ENCODE data around the gene PTBP1. TPM values are rescaled to one million over a fixed set of nuclear protein-coding genes. Genes with fewer than 3 reads are reported as not detected.

PTBP1 gene
- total RNA-seq, 2 donors from 2014 or later: 49.4 to 73.9 TPM

DNA sequence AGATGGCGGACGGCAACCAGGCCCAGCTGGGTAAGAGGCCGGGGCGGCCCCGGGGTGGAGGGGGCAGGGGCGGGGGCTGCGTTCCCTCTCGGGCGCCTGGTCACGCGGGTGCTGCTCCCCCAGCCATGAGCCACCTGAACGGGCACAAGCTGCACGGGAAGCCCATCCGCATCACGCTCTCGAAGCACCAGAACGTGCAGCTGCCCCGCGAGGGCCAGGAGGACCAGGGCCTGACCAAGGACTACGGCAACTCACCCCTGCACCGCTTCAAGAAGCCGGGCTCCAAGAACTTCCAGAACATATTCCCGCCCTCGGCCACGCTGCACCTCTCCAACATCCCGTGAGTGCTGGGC is 11.1 kb downstream of the PTBP1 start:
- Histone ChIP-seq H3K4me3 (no peak overlapping the region), H3K27me3 (no peaks in the 10 kb centered on the region), H3K27ac (no peak overlapping the region), H3K9me3 (no peaks in the 10 kb centered on the region), H3K4me1 (no peaks in the 10 kb centered on the region), H3K36me3 (peaks cover 92% of the 10 kb centered on the region)
- no peak for DNase-seq (ENCODE audit: low spot score)
- TF ChIP-seq, protein P1, sequence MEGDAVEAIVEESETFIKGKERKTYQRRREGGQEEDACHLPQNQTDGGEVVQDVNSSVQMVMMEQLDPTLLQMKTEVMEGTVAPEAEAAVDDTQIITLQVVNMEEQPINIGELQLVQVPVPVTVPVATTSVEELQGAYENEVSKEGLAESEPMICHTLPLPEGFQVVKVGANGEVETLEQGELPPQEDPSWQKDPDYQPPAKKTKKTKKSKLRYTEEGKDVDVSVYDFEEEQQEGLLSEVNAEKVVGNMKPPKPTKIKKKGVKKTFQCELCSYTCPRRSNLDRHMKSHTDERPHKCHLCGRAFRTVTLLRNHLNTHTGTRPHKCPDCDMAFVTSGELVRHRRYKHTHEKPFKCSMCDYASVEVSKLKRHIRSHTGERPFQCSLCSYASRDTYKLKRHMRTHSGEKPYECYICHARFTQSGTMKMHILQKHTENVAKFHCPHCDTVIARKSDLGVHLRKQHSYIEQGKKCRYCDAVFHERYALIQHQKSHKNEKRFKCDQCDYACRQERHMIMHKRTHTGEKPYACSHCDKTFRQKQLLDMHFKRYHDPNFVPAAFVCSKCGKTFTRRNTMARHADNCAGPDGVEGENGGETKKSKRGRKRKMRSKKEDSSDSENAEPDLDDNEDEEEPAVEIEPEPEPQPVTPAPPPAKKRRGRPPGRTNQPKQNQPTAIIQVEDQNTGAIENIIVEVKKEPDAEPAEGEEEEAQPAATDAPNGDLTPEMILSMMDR (IDR thresholded peaks at IDR 0.05): no peak

DNA sequence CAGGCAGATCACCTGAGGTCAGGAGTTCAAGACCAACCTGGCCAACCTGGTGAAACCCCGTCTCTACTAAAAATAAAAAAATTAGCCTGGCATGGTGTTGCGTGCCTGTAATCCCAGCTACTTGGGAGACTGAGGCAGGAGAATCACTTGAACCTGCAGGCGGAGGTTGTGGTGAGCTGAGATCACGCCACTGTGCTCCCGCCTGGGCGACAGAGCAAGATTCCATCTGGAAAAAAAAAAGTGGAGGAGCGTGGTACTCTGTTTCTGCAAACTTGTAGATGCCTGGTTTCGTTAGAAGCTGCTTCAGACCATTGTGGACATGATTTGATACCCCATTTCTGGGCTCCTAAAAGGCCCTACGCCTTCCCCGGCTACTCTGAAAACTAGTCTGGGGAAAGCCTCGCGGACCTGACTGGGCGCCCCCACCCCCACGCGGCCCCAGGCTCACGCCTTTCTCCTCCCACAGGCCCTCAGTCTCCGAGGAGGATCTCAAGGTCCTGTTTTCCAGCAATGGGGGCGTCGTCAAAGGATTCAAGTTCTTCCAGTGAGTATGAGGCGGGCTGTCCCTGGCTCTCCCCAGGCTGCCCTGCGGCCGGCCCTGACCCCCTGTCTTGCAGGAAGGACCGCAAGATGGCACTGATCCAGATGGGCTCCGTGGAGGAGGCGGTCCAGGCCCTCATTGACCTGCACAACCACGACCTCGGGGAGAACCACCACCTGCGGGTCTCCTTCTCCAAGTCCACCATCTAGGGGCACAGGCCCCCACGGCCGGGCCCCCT is 13.0 kb downstream of the PTBP1 start:
- H3K4me3 ChIP-seq: no peak overlapping the region
- no peak overlapping the region for H3K27ac ChIP-seq
- no peak for DNase-seq (ENCODE audit: low spot score)
- no peaks in the 10 kb centered on the region for H3K9me3 ChIP-seq
- H3K4me1 ChIP-seq: no peaks in the 10 kb centered on the region
- TF ChIP-seq, protein P1 (IDR thresholded peaks at IDR 0.05): no peak
- H3K36me3 ChIP-seq: peaks cover 78% of the 10 kb centered on the region
- H3K27me3 ChIP-seq: no peaks in the 10 kb centered on the region

DNA sequence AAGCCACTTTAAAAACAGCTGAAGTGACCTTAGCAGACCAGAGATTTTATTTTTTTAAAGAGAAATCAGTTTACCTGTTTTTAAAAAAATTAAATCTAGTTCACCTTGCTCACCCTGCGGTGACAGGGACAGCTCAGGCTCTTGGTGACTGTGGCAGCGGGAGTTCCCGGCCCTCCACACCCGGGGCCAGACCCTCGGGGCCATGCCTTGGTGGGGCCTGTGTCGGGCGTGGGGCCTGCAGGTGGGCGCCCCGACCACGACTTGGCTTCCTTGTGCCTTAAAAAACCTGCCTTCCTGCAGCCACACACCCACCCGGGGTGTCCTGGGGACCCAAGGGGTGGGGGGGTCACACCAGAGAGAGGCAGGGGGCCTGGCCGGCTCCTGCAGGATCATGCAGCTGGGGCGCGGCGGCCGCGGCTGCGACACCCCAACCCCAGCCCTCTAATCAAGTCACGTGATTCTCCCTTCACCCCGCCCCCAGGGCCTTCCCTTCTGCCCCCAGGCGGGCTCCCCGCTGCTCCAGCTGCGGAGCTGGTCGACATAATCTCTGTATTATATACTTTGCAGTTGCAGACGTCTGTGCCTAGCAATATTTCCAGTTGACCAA is 13.7 kb downstream of the PTBP1 start:
- no peak overlapping the region for H3K4me3 ChIP-seq
- H3K9me3 ChIP-seq: no peaks in the 10 kb centered on the region
- no peaks in the 10 kb centered on the region for H3K27me3 ChIP-seq
- H3K36me3 ChIP-seq: peaks cover 71% of the 10 kb centered on the region
- no peaks in the 10 kb centered on the region for H3K4me1 ChIP-seq
- H3K27ac ChIP-seq: no peak overlapping the region
- TF ChIP-seq, protein P1 (IDR thresholded peaks at IDR 0.05): no peak
- DNase-seq (ENCODE audit: low spot score): no peak

DNA sequence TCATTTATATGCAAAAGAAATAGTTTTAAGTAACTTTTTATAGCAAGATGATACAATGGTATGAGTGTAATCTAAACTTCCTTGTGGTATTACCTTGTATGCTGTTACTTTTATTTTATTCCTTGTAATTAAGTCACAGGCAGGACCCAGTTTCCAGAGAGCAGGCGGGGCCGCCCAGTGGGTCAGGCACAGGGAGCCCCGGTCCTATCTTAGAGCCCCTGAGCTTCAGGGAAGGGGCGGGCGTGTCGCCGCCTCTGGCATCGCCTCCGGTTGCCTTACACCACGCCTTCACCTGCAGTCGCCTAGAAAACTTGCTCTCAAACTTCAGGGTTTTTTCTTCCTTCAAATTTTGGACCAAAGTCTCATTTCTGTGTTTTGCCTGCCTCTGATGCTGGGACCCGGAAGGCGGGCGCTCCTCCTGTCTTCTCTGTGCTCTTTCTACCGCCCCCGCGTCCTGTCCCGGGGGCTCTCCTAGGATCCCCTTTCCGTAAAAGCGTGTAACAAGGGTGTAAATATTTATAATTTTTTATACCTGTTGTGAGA is 14.3 kb downstream of the PTBP1 start:
- H3K4me1 ChIP-seq: no peaks in the 10 kb centered on the region
- H3K27me3 ChIP-seq: no peaks in the 10 kb centered on the region
- DNase-seq (ENCODE audit: low spot score): no peak
- no peak overlapping the region for H3K4me3 ChIP-seq
- H3K36me3 ChIP-seq: peaks cover 65% of the 10 kb centered on the region
- no peak overlapping the region for H3K27ac ChIP-seq
- H3K9me3 ChIP-seq: no peaks in the 10 kb centered on the region
- TF ChIP-seq, protein P1 (IDR thresholded peaks at IDR 0.05): no peak

DNA sequence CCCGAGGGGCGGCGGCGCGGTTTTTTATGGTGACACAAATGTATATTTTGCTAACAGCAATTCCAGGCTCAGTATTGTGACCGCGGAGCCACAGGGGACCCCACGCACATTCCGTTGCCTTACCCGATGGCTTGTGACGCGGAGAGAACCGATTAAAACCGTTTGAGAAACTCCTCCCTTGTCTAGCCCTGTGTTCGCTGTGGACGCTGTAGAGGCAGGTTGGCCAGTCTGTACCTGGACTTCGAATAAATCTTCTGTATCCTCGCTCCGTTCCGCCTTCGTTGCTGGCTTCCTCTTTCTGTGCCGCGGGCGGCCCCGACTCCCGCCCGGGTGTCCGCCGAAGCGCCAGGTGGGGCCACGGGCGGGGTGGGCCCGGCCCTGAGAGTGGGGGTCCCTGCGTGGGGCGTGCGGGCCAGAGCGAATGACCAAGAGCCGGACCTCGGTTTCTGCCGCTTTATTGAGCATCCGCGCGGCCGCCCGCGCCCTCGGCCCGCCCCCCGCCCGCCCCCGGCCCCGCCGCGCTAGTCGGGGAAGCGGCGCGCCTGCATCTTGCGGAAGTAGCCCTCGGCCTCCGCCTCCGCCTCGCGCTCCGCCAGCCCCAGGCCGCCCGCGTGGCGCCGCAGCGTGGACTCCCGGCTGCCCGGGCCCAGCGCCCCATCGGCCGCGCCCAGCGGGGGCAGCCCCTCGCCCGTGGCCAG is 14.9 kb downstream of the PTBP1 start:
- Histone ChIP-seq H3K9me3 (no peaks in the 10 kb centered on the region), H3K27ac (no peak overlapping the region), H3K36me3 (peaks cover 58% of the 10 kb centered on the region), H3K4me1 (no peaks in the 10 kb centered on the region), H3K4me3 (no peak overlapping the region), H3K27me3 (no peaks in the 10 kb centered on the region)
- TF ChIP-seq, protein P1 (IDR thresholded peaks at IDR 0.05): no peak
- DNase-seq (ENCODE audit: low spot score): no peak

Data from right atrium auricular region (tissue), 2 donors.